Hippocampal formation (tissue), 2 donors: Measurements from ENCODE around the gene WDR48.
A peak's percentile ranks its signal among the peaks of the same experiment; 100 is the strongest.

Experiments
- DNase-seq, 2 donors: peaks; one replicate each; lab custom pipeline; 2025; lab: John Stamatoyannopoulos, UW

The WDR48 gene

DNA sequence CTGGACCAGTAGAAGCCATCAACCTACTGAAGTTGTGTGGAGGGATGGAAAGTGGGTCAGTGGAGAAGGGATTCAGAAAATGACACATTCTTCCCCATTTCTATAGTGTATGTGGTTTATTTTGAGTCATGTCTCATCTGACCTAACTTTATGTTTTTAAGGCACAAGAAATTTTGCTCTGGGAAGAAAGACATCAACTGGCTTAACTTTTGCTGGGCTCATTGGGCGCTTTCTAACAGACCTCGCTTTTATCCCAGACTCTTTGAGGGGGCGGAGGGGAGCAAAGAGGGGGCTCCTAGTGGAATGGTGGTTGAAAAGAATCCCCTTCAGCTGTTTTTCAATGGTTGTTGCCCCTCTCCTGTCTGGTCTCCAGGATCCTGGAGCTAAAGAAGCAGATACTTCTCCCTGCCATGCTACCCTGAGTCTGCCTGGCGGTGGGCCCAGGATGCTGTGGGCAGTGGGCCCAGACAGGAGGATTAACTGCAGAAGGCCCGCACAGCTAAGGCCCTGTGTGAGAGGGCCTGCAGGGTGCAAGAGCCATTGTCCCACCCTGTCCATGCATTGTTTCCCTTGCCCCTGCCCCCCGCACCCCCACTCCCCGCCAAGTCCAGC is 87.1 kb downstream of the WDR48 start:
- DNase-seq: peak; percentile 32 to 48

- no peak for DNase-seq
Measured at GRCh38 chr3:39139442-39139841, 87.6 kb downstream of the WDR48 start.

DNA sequence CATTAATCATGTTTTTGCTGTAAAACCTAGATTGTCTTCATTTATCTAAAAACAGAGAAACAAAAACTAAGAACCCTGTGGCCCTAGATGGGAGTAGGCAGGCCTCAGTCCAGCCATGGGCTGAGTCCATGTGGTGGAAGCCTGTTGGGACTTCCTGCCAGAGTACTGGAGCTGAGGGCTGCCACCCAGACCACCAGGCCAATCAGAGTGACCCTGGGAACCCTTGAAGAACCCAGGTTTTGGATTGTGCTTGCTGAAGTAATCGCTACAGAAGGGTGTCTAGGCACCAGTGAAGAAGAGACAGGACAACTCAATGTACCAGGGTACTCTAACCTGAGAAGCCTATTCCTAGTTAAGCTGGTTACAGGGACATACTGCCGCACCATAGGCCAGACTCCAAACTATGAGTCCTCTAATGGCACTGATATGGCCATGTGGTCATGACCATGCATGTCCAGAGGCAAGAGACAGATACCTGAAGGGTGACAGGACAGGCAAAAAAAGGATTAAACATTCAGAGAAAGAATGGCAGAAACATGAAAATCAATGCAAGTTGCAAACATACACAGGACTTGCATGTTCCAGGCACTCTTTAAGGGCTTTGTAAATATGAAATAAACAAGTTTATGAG is 88.6 kb downstream of the WDR48 start:
- no peak for DNase-seq

DNA sequence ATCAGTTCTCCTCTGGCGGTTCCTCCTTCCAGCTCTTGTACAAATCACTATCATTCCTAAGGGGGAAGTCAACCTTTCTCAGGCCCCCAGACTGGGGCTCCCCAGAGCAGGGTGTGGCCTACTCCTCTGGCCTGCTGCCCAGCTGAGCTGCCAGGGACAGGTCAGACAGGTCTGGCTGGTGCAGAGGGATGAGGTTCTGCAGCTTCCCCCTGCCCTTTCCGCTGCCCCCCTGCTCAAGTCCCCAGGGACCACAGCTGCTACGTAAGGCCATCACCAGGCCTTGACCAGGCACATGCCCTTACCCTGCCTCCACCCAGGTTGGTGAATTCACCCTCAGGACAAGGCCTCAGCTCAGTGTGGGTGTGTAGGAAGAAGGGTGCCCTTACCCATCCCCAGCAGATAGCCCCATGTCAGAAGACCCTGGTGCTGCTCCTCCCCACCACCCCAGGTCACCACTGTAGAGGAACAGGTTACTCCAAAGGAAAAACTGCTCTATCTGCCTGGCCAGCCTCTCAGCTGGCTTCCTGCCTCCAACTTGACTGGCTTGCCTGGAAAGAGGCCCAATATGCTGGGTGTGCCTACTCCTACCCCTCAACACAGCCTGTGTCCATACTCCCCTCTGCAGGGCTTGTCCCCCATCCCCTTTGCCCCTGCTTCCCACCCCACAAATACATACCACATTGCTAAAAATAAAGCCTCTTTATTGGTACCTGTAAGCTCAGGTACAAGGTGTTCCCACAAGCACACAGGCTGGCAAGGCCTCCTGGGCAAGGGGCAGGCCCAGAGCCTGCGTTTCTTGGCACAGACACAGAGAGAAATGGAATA is 89.6 kb downstream of the WDR48 start:
- no peak for DNase-seq

GRCh38 chr3:39142067-39142466 is 90.3 kb downstream of the WDR48 start:
- DNase-seq: no peak

GRCh38 chr3:39143051-39143885 is 91.5 kb downstream of the WDR48 start:
- DNase-seq: no peak

DNA sequence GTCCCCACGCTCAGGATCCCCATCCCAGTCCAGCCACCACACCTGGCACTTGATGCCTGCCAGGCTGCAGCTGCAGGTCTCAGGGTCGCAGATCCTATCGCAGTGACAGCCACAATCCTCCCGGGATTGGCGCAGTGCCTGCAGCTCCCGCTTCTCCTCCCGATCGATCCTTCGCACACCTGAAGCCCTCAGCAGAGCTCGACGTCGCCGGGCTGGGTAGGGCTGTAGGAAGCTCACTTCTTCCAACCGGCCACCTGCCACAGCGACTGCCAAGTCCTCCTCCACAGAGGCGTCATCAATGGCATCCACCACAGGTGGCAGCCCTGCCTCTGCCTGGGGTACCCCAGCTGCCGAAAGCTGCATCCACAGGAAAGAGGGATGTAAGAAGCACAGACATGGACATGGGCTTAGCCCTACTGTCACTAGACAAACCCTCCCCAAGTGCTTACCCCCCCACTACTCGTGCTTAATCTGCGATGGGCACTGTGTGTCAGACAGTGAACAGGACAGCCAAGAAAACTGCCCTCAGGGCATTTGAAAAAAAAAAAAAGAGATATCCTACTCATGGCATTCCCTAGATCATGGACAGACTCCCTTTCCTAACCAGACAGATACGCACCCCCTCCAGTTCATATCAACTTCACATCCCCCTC is 92.4 kb downstream of the WDR48 start:
- DNase-seq: no peak

DNA sequence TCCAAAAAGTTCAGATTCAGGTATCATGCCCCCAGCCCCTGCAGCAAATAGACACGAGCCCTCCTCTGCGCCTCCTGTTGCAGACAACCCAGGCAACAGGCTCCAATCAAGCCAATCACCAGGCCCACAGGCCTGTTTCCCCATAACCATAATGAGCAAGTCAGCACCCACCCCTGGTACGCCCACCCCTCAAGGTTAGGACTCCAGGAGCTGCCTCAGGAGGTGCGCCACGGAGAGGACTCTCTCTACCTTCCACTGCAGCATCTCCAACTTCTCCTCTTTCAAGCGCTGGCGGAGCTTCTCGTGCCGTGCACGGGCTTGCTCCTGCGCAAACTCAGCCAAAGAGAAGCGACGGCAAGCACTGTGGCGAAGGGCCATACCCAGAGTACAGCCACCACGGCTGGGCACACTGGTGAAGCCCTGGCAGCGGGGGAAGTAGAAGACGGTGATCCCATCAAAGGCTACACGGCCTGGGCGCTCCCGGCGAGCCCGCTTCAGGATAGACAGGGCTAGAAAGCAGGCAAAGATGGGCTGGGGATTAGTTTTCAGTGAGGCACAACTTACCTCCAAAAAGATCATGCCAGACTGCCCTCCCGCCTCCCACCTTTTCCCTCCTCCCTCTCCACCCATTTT is 93.0 kb downstream of the WDR48 start:
- DNase-seq: no peak

- no peak for DNase-seq
Measured at GRCh38 chr3:39146083-39146501, 94.3 kb downstream of the WDR48 start.
